Upper lobe of left lung (tissue), 4 donors: ENCODE results near the gene SLC25A47.

Experiments
- EP300 ChIP-seq, 4 donors: sonication (generic); formaldehyde crosslinking; IDR thresholded peaks; one replicate each; pipeline ENCODE4 v1.5.1; 2017; ENCODE audit warnings: antibody characterized with exemption in 4 of 4, control low read depth in 2 of 4
- POLR2A ChIP-seq, 4 donors: fragments of 450-650 bp; IDR thresholded peaks; one replicate each; pipeline ENCODE4 v1.5.1; 2016 to 2017; ENCODE audit warnings: antibody characterized with exemption in 4 of 4, mild to moderate bottlenecking in 2 of 4
- POLR2AphosphoS5 ChIP-seq, 2 donors: sonication (generic); formaldehyde crosslinking; IDR thresholded peaks; one replicate each; pipeline ENCODE4 v1.5.1; 2017; ENCODE audit warnings: antibody characterized with exemption in 2 of 2
- TF ChIP-seq, protein P1 (sequence below), 6 experiments: fragments of 450-650 bp in 4 of 6; fragments of 200-600 bp in 2 of 6; sonication (generic) in 2 of 6; IDR thresholded peaks; one replicate each; pipeline ENCODE4 v1.5.1; 2016 to 2019; ENCODE audit warnings: antibody characterized with exemption in 6 of 6

DNA sequence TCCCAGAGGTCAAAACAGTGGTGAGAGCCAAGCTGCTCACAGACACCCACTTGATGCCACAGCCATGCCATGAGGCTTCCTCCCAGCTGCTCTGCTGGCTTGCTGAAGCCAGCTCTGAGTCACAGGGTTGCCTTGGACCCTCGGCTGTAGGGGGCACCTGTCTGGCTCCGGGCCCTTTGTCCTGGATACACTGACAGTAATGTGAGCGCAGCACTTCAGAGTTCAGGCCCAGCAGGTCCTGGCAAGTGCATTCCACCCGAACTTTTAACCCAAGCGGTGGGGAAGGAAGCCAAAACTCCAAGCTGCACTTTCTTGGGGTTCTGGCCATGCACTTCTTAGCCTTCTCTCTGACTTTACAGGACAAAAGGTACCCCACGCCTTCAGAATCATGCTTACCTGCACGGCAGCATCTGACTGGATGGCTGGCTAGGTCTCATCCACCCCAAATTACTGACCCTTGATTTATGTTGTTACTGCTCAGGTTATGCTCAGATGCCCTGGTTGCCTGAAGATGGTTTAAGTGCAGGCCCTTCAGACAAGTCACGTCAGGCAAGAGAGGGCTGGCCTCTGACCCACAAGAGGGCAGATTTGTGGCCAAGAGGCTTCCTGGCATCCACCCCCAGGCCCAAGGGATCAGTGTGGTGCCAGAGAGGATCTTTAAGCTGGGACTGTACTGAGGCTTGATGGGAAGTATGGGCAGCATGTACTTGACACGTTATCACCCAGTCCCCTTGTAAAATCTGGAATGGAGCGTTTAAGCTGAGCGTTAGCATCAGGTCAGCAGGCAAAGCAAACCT, 41.7 kb upstream of the SLC25A47 start:
- TF ChIP-seq, protein P1, sequence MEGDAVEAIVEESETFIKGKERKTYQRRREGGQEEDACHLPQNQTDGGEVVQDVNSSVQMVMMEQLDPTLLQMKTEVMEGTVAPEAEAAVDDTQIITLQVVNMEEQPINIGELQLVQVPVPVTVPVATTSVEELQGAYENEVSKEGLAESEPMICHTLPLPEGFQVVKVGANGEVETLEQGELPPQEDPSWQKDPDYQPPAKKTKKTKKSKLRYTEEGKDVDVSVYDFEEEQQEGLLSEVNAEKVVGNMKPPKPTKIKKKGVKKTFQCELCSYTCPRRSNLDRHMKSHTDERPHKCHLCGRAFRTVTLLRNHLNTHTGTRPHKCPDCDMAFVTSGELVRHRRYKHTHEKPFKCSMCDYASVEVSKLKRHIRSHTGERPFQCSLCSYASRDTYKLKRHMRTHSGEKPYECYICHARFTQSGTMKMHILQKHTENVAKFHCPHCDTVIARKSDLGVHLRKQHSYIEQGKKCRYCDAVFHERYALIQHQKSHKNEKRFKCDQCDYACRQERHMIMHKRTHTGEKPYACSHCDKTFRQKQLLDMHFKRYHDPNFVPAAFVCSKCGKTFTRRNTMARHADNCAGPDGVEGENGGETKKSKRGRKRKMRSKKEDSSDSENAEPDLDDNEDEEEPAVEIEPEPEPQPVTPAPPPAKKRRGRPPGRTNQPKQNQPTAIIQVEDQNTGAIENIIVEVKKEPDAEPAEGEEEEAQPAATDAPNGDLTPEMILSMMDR (IDR thresholded peaks at IDR 0.05), result no peak
- TF ChIP-seq POLR2A (IDR thresholded peaks at IDR 0.05) (no peak), POLR2AphosphoS5 (IDR thresholded peaks at IDR 0.05) (peak in 1 of 2 donors; percentile 11), EP300 (IDR thresholded peaks at IDR 0.05) (no peak)
